ENCODE results near the gene COMMD2.

DNA sequence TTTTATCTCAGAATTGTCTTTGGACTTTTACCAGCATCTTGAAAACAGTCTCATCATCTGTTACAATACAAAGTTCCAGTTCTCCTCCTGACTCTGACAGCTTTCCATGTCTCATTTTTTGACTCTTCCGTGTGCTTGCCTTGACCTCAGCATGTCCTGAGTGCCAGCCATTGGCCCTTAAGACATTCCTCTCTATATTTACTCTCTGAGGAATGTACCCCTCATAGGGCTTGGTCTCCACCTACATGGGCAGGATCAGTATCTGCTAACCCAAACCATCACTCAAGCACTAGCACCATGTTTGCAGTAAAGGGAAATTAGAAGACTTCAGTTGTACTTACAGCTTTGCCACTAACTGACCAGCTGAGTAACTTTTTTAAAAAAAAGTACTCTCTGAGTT, 23.9 kb upstream of the COMMD2 start:
- no peak for TF ChIP-seq SIX5 (IDR thresholded peaks at IDR 0.05; ENCODE audit: low read depth, low read length, severe bottlenecking)
- no peak for TF ChIP-seq POLR2AphosphoS5 (IDR thresholded peaks at IDR 0.05; ENCODE audit: low read length)
- TF ChIP-seq EZH2 (IDR thresholded peaks at IDR 0.05; ENCODE audit: borderline replicate concordance, control insufficient read depth, low read depth, low read length), result no peak
- TF ChIP-seq SREBF2 (IDR thresholded peaks at IDR 0.05; ENCODE audit: low read length), result no peak
- no peak for TF ChIP-seq CHD2 (IDR thresholded peaks at IDR 0.05; ENCODE audit: borderline replicate concordance, low read depth, low read length)
- TF ChIP-seq YBX1 (IDR thresholded peaks at IDR 0.05), result no peak
- TF ChIP-seq POLR2A (IDR thresholded peaks at IDR 0.05; ENCODE audit: low read depth, low read length), result no peak
- TF ChIP-seq, protein P1, sequence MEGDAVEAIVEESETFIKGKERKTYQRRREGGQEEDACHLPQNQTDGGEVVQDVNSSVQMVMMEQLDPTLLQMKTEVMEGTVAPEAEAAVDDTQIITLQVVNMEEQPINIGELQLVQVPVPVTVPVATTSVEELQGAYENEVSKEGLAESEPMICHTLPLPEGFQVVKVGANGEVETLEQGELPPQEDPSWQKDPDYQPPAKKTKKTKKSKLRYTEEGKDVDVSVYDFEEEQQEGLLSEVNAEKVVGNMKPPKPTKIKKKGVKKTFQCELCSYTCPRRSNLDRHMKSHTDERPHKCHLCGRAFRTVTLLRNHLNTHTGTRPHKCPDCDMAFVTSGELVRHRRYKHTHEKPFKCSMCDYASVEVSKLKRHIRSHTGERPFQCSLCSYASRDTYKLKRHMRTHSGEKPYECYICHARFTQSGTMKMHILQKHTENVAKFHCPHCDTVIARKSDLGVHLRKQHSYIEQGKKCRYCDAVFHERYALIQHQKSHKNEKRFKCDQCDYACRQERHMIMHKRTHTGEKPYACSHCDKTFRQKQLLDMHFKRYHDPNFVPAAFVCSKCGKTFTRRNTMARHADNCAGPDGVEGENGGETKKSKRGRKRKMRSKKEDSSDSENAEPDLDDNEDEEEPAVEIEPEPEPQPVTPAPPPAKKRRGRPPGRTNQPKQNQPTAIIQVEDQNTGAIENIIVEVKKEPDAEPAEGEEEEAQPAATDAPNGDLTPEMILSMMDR (IDR thresholded peaks at IDR 0.05 in 2 of 3, conservative IDR thresholded peaks at IDR 0.05 in 1 of 3; ENCODE audit: control insufficient read depth in 2 of 3, extremely low read depth in 1 of 3, insufficient read depth in 1 of 3, low read depth in 3 of 3, low read length in 3 of 3), result no peak
- TF ChIP-seq, protein P2, sequence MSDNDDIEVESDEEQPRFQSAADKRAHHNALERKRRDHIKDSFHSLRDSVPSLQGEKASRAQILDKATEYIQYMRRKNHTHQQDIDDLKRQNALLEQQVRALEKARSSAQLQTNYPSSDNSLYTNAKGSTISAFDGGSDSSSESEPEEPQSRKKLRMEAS (IDR thresholded peaks at IDR 0.05; ENCODE audit: low read depth, low read length), result no peak
- TF ChIP-seq RAD51 (IDR thresholded peaks at IDR 0.05), result no peak
- TF ChIP-seq, protein P3, sequence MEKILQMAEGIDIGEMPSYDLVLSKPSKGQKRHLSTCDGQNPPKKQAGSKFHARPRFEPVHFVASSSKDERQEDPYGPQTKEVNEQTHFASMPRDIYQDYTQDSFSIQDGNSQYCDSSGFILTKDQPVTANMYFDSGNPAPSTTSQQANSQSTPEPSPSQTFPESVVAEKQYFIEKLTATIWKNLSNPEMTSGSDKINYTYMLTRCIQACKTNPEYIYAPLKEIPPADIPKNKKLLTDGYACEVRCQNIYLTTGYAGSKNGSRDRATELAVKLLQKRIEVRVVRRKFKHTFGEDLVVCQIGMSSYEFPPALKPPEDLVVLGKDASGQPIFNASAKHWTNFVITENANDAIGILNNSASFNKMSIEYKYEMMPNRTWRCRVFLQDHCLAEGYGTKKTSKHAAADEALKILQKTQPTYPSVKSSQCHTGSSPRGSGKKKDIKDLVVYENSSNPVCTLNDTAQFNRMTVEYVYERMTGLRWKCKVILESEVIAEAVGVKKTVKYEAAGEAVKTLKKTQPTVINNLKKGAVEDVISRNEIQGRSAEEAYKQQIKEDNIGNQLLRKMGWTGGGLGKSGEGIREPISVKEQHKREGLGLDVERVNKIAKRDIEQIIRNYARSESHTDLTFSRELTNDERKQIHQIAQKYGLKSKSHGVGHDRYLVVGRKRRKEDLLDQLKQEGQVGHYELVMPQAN (conservative IDR thresholded peaks at IDR 0.05), result no peak
- no peak for TF ChIP-seq SP1 (IDR thresholded peaks at IDR 0.05; ENCODE audit: low read depth, low read length)
- no peak for TF ChIP-seq ETV6 (conservative IDR thresholded peaks at IDR 0.05 in 1 of 2, IDR thresholded peaks at IDR 0.05 in 1 of 2; ENCODE audit: borderline replicate concordance in 1 of 2, low read depth in 1 of 2)
- TF ChIP-seq, protein P4, sequence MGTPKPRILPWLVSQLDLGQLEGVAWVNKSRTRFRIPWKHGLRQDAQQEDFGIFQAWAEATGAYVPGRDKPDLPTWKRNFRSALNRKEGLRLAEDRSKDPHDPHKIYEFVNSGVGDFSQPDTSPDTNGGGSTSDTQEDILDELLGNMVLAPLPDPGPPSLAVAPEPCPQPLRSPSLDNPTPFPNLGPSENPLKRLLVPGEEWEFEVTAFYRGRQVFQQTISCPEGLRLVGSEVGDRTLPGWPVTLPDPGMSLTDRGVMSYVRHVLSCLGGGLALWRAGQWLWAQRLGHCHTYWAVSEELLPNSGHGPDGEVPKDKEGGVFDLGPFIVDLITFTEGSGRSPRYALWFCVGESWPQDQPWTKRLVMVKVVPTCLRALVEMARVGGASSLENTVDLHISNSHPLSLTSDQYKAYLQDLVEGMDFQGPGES (IDR thresholded peaks at IDR 0.05), result no peak
